Activated CD4-positive, alpha-beta memory T cell treated with anti-CD3 and anti-CD28 coated beads for 36 hours (primary cell): ENCODE results near the gene ZNF521. TPM values are rescaled to one million over a fixed set of nuclear protein-coding genes. Genes with fewer than 3 reads are reported as not detected.

ENCODE experiments used
- CTCF ChIA-PET: fragments of 350-600 bp; sonication (Branson Sonifier 250); formaldehyde crosslinking; loops from one replicate; lab custom pipeline; 2021; ENCODE audit warnings: antibody characterized with exemption, inconsistent platforms; lab: Charles Lee
- POLR2A ChIA-PET: fragments of 350-600 bp; sonication (Branson Sonifier 250); formaldehyde crosslinking; loops from one replicate; lab custom pipeline; 2021; ENCODE audit warnings: antibody characterized with exemption; lab: Charles Lee
- DNase-seq: peaks from one replicate; pipeline ENCODE4 v3.0.0-alpha.2; 2020
- H3K27ac Mint-ChIP-seq: one replicate; pipeline ENCODE4 v1.8.0; 2021; ENCODE audit warnings: mixed read lengths
- H3K27me3 Mint-ChIP-seq: one replicate; pipeline ENCODE4 v1.8.0; 2021; ENCODE audit warnings: mixed read lengths
- H3K36me3 Mint-ChIP-seq: one replicate; pipeline ENCODE4 v1.8.0; 2021; ENCODE audit warnings: mixed read lengths
- H3K4me1 Mint-ChIP-seq: one replicate; pipeline ENCODE4 v1.8.0; 2021; ENCODE audit warnings: low read depth, mixed read lengths
- H3K4me3 Mint-ChIP-seq: one replicate; pipeline ENCODE4 v1.8.0; 2021; ENCODE audit warnings: mild to moderate bottlenecking, mixed read lengths
- H3K9me3 Mint-ChIP-seq: one replicate; pipeline ENCODE4 v1.8.0; 2021; ENCODE audit warnings: mixed read lengths
- intact Hi-C: fragments of 100-400 bp; cut with micrococcal nuclease; formaldehyde crosslinking; loops from one replicate; pipeline ENCODE4 v1.15.1; 2023
- total RNA-seq, 2 experiments: library from RNA; stranded (reverse); gene quantifications; one replicate each; pipeline ENCODE4 v1.2.3, GENCODE V29; 2021

ZNF521 gene
- total RNA-seq, 2 experiments from 2014 or later: not detected

DNA sequence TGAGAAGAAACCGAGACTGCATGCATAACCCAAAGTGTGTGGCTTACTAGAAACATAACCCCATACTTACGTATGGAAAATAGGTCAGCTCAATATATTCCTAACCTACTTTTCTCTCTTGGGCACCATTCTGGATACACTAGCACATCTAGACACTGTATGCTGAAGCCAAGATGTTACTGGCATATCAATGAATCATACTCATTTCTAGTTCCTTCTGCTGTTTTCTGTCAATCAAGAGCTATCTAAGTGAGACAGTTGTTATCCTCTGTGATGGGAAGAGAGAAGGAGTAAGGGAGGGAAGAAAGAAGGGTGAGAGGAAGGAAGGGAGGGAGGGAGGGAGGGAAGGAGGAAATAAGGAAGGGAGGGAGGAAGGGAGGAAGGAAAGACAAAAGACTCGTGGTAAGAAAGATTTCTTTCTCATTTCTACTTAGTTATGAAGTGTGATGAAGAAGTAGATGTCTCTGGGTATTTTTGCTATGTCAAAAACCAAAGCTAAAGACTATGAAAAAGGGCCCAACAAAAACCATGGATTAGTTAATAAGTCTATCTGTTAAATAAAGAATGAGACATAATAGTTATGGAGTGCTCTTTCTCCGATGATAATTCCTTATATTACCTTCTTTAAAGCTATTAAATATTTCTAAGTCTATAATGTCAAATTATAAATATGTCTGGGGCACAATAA is 248.4 kb downstream of the ZNF521 start:
- Mint-ChIP-seq H3K4me1 (no peaks in the 10 kb centered on the region), H3K9me3 (no peaks in the 10 kb centered on the region), H3K4me3 (no peak overlapping the region), H3K36me3 (no peaks in the 10 kb centered on the region), H3K27me3 (no peaks in the 10 kb centered on the region), H3K27ac (no peak overlapping the region)
- ChIA-PET CTCF (no interaction called here), POLR2A (no interaction called here)
- intact Hi-C loops: no loop called here
- no peak for DNase-seq

GRCh38 chr18:25102662-25103061 is 249.3 kb downstream of the ZNF521 start:
- no peak overlapping the region for H3K4me3 Mint-ChIP-seq
- CTCF ChIA-PET: no interaction called here
- POLR2A ChIA-PET: no interaction called here
- H3K9me3 Mint-ChIP-seq: no peaks in the 10 kb centered on the region
- no peak for DNase-seq
- H3K36me3 Mint-ChIP-seq: no peaks in the 10 kb centered on the region
- intact Hi-C loops: no loop called here
- H3K4me1 Mint-ChIP-seq: no peaks in the 10 kb centered on the region
- no peak overlapping the region for H3K27ac Mint-ChIP-seq
- no peaks in the 10 kb centered on the region for H3K27me3 Mint-ChIP-seq

GRCh38 chr18:25100418-25100817 is 251.5 kb downstream of the ZNF521 start:
- Mint-ChIP-seq H3K36me3 (no peaks in the 10 kb centered on the region), H3K27ac (no peak overlapping the region), H3K4me1 (no peaks in the 10 kb centered on the region), H3K27me3 (no peaks in the 10 kb centered on the region), H3K4me3 (no peak overlapping the region), H3K9me3 (no peaks in the 10 kb centered on the region)
- no peak for DNase-seq
- ChIA-PET POLR2A (no interaction called here), CTCF (no interaction called here)
- intact Hi-C loops: no loop called here

GRCh38 chr18:25099895-25100294 is 252.1 kb downstream of the ZNF521 start:
- H3K27me3 Mint-ChIP-seq: no peaks in the 10 kb centered on the region
- H3K27ac Mint-ChIP-seq: no peak overlapping the region
- H3K4me1 Mint-ChIP-seq: no peaks in the 10 kb centered on the region
- intact Hi-C loops: no loop called here
- no peaks in the 10 kb centered on the region for H3K36me3 Mint-ChIP-seq
- no peak for DNase-seq
- ChIA-PET CTCF (no interaction called here), POLR2A (no interaction called here)
- H3K4me3 Mint-ChIP-seq: no peak overlapping the region
- H3K9me3 Mint-ChIP-seq: no peaks in the 10 kb centered on the region

DNA sequence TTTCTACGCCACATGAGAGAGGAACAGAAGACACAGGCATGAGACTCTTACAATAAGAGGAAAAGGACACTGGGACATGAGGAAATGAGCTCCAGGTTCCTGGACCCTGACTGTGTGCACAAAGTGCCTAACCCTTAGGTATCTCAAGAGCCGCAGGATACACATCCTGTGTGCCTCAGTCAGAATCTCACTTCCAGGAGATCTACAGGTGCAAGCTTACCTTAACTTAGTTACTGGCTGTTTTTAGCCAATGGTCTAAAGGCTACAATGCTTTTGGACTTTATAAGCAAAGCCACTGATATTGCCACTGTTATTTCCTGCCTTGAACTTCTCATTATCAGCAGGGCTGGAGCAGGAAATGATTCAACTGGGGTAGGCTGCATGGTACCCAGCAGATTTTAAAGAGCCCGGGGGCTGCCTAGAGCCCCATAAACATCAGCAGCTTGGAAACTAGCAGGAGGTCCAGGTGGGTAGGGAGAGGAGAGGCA is 254.4 kb downstream of the ZNF521 start:
- DNase-seq: no peak
- H3K9me3 Mint-ChIP-seq: no peaks in the 10 kb centered on the region
- POLR2A ChIA-PET: no interaction called here
- H3K27me3 Mint-ChIP-seq: no peaks in the 10 kb centered on the region
- H3K4me1 Mint-ChIP-seq: no peaks in the 10 kb centered on the region
- no peak overlapping the region for H3K27ac Mint-ChIP-seq
- CTCF ChIA-PET: interaction anchor here (0.7 kb wide), 1 partner anchor 68 kb away, joined by 3 read pairs; no protein-coding TSS in a partner anchor
- H3K4me3 Mint-ChIP-seq: no peak overlapping the region
- H3K36me3 Mint-ChIP-seq: no peaks in the 10 kb centered on the region
- intact Hi-C loops: no loop called here

GRCh38 chr18:25097057-25097456 is 254.9 kb downstream of the ZNF521 start:
- H3K36me3 Mint-ChIP-seq: no peaks in the 10 kb centered on the region
- no peaks in the 10 kb centered on the region for H3K9me3 Mint-ChIP-seq
- DNase-seq: no peak
- intact Hi-C loops: no loop called here
- ChIA-PET CTCF (no interaction called here), POLR2A (no interaction called here)
- no peak overlapping the region for H3K4me3 Mint-ChIP-seq
- no peaks in the 10 kb centered on the region for H3K27me3 Mint-ChIP-seq
- H3K4me1 Mint-ChIP-seq: no peaks in the 10 kb centered on the region
- H3K27ac Mint-ChIP-seq: no peak overlapping the region

- no peak overlapping the region for H3K27ac Mint-ChIP-seq
- no peak overlapping the region for H3K4me3 Mint-ChIP-seq
- H3K4me1 Mint-ChIP-seq: no peaks in the 10 kb centered on the region
- no peaks in the 10 kb centered on the region for H3K9me3 Mint-ChIP-seq
- ChIA-PET POLR2A (no interaction called here), CTCF (no interaction called here)
- H3K36me3 Mint-ChIP-seq: no peaks in the 10 kb centered on the region
- no peak for DNase-seq
- no peaks in the 10 kb centered on the region for H3K27me3 Mint-ChIP-seq
- intact Hi-C loops: no loop called here
Measured at GRCh38 chr18:25093141-25093540, 258.8 kb downstream of the ZNF521 start.

- no peak for DNase-seq
- Mint-ChIP-seq H3K27me3 (no peaks in the 10 kb centered on the region), H3K36me3 (no peaks in the 10 kb centered on the region)
Measured at GRCh38 chr18:25089470-25089869, 262.5 kb downstream of the ZNF521 start.

GRCh38 chr18:25086876-25087275 is 265.1 kb downstream of the ZNF521 start:
- Mint-ChIP-seq H3K9me3 (no peaks in the 10 kb centered on the region), H3K27ac (no peak overlapping the region), H3K36me3 (no peaks in the 10 kb centered on the region), H3K4me1 (no peaks in the 10 kb centered on the region), H3K4me3 (no peak overlapping the region), H3K27me3 (no peaks in the 10 kb centered on the region)
- DNase-seq: no peak
- intact Hi-C loops: no loop called here
- ChIA-PET POLR2A (no interaction called here), CTCF (no interaction called here)

More at GRCh38 chr18:25089470-25089869, 262.5 kb downstream of the ZNF521 start:
- ChIA-PET POLR2A (no interaction called here), CTCF (no interaction called here)
- Mint-ChIP-seq H3K9me3 (no peaks in the 10 kb centered on the region), H3K4me1 (no peaks in the 10 kb centered on the region), H3K4me3 (no peak overlapping the region), H3K27ac (no peak overlapping the region)
- intact Hi-C loops: no loop called here

DNA sequence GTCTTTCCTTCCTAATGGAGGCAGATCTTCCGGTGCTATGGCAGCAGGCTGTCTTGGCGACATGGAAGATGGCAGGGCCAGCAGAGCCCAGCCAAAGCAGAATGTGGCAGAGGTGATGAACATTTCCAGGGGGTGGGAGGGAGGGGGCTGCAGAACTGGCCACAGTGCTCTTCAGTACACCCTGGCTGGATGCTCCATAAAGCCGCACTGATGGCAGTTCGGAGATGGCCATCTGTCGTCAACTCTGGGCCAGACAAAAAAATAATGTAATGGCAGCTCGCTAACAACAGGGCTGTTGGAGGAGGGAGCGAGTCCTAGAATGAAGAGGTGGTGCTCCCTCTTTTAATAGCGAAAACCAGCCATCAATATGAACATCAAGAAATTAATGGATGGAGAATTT is 271.0 kb downstream of the ZNF521 start:
- no peak for DNase-seq
- Mint-ChIP-seq H3K4me1 (no peaks in the 10 kb centered on the region), H3K27me3 (no peaks in the 10 kb centered on the region), H3K9me3 (no peaks in the 10 kb centered on the region), H3K27ac (no peak overlapping the region), H3K4me3 (no peak overlapping the region), H3K36me3 (no peaks in the 10 kb centered on the region)
- POLR2A ChIA-PET: no interaction called here
- CTCF ChIA-PET: interaction anchor here (0.5 kb wide), 1 partner anchor 63 kb away, joined by 6 read pairs; no protein-coding TSS in a partner anchor
- intact Hi-C loops: no loop called here

DNA sequence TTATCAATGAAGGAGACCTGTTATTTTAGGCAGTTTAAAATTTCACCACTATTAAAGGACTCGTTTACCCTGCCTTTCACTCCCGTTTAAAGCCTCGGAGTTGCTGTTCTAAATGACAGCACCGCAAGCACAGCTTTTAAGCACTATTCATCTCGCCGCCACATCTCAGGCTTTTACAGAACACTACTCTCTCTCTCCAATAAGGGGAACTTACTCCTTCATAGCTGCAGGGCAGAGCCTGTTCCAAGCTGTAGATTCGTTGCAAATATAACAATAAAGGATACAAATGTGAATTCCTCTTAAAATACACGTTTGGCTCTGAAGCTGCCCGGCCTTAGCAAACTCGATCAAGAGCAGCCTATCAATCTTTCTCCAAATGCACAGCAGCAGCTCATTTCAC is 271.8 kb downstream of the ZNF521 start:
- DNase-seq: no peak
- intact Hi-C loops: no loop called here
- Mint-ChIP-seq H3K4me1 (no peaks in the 10 kb centered on the region), H3K4me3 (no peak overlapping the region), H3K36me3 (no peaks in the 10 kb centered on the region), H3K27ac (no peak overlapping the region), H3K27me3 (no peaks in the 10 kb centered on the region), H3K9me3 (no peaks in the 10 kb centered on the region)
- ChIA-PET POLR2A (no interaction called here), CTCF (no interaction called here)

DNA sequence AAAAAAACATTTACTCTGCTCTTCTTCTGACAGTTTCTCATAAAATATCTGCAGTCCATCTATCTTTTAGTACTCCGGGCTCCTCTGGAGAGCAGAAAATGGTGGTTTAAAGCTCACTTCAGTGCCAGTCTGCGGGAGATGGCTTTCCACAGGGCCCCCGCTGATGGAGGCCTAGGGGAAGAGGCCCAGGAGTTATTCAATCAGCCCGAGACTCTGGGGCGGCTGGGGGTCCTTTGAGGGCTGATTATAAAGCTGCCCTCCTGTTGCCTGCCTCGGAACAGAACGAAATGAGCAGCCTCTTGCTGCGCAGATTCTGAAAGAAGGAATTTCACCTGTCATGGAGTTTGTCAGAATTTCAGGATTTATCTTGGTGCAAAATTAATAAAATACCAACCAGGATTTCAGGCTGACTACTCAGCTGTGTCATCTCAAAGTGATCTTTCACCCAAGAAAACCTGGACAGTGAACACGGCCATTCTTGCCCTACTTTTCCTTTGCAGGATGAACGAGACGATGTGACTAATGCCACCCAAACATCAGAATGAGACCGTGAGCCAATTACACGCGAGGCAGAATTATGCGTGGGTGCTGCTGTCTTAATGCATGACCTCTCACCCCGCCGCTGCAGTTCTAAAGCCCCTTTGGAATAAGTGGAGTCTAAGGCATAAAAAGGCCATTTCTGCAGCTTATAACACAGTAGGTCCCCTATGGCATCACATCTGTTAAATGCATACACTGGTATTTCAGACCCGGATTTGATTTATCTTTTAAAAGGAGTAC is 273.8 kb downstream of the ZNF521 start:
- ChIA-PET POLR2A (no interaction called here), CTCF (no interaction called here)
- H3K4me3 Mint-ChIP-seq: no peak overlapping the region
- H3K4me1 Mint-ChIP-seq: no peaks in the 10 kb centered on the region
- H3K9me3 Mint-ChIP-seq: no peaks in the 10 kb centered on the region
- DNase-seq: no peak
- no peaks in the 10 kb centered on the region for H3K36me3 Mint-ChIP-seq
- intact Hi-C loops: no loop called here
- H3K27me3 Mint-ChIP-seq: no peaks in the 10 kb centered on the region
- H3K27ac Mint-ChIP-seq: no peak overlapping the region
